ENCODE measurements around the gene C19orf18.
"Not testable (repeated sequence)": the region's sequence is repeated elsewhere in the genome, so short reads cannot be mapped to it uniquely, and the experiment has no call there.

Gene C19orf18

GRCh38 chr19:57974434-57974833 lies at the start of gene C19orf18:
C19orf18 (minus strand) TSS chr19:57974534; CDS start chr19:57974432, 102 bp downstream.
- no peak for DNase-seq

DNA sequence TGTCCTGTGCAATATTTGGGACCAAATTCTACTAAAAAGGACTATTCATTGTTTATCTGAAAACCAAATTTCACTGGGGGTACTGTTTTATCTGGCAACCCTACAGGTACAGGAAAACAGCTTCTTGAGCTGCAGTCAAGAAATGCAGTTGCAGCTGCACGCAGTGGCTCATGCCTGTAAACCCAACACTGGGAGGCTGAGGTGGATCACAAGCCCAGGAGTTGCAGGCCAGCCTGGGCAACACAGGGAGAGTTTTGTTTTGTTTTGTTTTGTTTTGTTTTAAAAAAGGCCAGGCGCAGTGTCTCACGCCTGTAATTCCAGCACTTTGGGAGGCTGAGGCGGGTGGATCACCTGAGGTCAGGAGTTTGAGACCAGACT lies 47.9 kb upstream of the C19orf18 start:
- no peak for DNase-seq

GRCh38 chr19:58021541-58022282 lies 47.4 kb upstream of the C19orf18 start:
- peak; percentile 31 for DNase-seq

- DNase-seq: no peak
These were observed 45.8 kb upstream of the C19orf18 start for GRCh38 chr19:58020129-58020528.

- no peak for DNase-seq
These were observed 39.8 kb upstream of the C19orf18 start for GRCh38 chr19:58014141-58014540.

GRCh38 chr19:58010507-58010906 lies 36.2 kb upstream of the C19orf18 start:
- DNase-seq: no peak

GRCh38 chr19:58009666-58010301 lies 35.5 kb upstream of the C19orf18 start:
- DNase-seq: peak; percentile 89

- DNase-seq: no peak
These were observed 34.9 kb upstream of the C19orf18 start for GRCh38 chr19:58009301-58009665.

DNA sequence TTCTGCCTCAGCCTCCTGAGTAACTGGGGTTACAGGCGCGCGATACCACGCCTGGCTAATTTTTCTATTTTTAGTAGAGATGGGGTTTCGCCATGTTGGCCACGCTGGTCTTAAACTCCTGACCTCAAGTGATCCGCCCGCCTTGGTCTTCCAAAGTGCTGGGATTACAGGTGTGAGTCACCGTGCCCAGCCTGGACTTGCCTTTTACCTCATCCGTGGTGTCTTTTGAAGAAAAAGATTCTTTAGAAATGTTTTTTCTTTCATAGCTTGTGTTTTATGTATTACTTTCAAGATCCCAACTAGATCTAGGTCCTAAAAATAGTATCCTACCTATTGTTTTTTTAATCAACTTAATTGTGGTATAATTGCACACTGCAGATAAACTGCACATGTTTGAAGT lies 34.5 kb upstream of the C19orf18 start:
- DNase-seq: not testable (repeated sequence)

DNA sequence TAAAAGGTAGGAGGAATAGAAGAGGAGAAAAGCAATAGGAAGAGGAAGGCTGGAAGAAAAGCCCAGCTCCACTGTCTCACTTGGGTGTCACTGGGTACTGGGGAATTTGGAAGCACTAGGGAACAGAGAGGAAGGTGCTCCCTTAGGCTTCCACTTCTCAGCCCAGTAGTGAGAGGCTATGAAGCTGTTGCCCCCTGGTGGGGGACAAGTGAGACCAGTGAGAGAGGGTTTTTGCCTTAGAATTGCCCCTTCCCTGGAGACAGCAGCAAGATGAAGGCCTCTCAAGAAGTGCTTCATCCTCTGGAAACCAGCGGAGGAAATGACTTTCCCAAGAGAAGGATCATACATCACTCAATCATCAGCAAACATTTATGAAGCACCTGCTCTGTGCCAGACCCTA lies 33.0 kb upstream of the C19orf18 start:
- DNase-seq: peak; percentile 2

DNA sequence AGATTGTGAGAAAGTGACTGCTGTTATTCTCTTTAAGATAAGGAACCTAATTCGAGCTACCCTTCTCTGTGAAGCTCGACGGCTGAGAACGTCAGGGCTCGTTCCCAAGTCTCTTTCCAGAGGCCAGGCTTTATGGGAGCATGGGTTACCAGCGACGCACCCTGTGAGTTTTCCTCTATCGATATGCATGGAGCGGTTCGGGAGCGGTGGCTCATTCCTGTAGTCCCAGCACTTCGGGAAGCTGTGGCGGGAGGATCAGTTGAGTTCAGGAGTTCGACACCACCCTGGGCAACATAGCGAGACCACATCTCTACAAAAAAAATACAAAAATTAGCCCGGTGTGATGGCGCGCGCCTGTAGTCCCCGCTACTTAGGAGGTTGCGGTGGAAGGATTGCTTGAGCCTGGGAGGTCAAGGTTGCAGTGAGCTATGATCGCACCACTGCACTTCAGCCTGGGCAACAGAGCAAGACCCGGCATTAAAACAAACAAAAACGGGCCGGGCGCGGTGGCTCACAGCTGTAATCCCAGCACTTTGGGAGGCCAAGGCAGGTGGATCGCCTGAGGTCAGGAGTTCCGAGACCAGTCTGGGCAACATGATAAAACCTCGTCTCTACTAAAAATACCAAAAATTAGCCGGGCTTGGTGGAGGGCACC lies 29.0 kb upstream of the C19orf18 start:
- DNase-seq: no peak

DNA sequence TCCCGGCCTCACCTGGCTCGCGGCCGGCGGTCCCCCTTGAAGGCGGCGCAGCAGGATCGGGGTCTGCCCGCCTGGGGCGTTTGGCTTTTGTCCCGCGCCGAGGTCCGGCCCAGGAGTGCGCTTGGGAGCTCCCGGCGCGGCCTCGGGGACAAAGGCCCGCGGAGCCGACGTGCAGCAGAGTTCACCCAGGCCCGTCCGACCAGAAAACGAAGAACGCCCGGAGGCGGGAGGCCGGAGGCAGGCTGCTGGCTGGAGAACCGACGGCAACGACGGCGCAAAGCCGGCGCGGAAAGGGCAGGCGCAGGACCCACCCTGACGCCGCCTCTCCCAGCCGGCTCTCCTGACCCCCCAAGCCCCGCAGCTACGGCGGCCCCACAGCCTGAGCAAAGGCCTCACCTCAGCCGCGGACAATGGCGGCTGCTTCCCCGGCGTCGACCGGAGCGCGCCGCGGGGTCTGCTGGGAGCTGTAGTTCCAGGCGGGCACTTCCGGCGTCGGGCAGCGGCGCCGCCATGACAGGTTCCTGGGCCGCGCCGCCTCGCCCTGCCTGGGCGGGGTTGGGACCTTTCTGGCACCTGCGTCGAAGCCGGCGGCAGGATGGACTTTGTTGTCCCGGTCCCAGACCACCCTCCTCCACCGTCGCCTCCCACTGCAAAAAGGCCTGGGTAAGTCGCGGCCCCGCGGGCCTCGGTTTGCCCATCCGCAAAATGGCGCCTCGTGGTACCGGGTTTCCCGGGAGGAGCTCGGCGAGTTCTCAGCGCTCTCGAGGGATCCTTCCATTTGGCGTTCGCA lies 28.2 kb upstream of the C19orf18 start, which contains the start of gene ZNF606:
ZNF606 (minus strand) TSS at position 437 of the 790 bp plus-strand sequence. CDS start 1,501 bp downstream, outside the sequence.
- DNase-seq: peak; percentile 79

DNA sequence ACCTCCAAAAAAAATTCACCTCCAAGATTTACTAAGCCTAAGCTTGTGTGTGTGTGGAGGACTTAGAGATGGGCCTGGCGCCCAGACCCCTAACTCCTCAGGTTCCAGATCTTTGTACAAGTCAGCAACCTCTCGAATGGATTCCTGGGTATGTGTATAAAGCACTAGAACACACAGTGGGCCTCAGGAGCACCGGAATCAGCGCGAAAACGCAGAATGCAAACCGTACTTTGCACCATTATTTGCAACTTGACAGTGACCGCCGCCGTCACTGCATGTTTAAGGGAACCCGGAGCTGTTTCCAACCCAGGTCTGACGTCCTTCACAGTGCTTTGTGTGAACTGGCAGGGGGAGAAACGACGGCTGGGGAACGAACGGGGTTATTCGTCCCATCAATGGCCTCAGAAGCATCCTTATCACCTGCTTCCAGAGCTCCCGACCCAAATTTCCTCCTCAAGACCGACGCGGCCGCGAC lies 27.6 kb upstream of the C19orf18 start:
- DNase-seq: peak; percentile 9

DNA sequence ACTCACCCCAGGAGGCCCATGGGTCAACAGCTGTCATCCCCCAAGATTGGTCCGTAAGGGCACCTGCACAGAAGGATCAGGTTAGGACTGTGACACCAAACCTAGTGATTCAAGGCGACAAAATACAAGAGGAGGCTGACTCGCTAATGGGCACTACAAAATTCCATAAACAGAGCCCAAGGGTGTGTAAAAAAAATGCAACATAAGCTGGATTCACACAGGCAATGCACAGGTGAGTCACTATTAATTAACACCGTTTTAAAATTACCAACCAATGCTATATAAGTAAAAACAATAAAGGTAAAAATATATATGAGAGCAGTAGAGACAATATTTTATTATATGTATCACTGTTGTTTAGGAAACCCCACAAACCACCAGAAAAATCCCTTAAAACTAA lies 26.3 kb upstream of the C19orf18 start:
- no peak for DNase-seq

- no peak for DNase-seq
These were observed 18.5 kb upstream of the C19orf18 start for GRCh38 chr19:57992841-57993240.

DNA sequence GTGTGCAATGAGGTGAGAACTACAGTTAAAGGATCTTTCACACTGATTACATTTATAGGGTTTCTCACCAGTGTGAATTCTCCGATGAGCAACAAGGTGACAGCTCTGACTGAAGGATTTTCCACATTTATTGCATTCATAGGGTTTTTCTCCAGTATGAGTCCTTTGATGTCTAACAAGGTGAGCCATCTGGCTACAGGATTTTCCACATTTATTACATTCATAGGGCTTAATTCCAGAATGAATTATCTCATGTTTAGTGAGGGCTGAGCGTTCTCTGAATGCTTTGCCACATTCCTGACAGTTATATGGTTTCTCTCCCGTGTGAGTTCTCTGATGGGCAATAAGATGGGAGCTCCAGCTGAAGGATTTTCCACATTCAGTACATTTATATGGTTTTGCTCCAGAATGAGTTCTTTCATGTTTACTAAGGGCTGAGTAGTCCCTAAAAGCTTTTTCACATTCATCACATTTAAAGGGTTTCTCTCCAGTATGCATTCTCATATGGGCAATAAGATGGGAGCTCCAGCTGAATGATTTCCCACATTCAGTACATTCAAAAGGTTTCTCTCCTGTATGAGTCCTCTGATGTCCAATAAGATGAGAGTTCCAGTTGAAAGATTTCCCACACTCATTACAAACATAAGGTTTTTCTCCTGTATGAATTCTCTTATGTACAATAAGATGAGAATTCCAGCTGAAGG lies 4.4 kb upstream of the C19orf18 start:
- DNase-seq: no peak

DNA sequence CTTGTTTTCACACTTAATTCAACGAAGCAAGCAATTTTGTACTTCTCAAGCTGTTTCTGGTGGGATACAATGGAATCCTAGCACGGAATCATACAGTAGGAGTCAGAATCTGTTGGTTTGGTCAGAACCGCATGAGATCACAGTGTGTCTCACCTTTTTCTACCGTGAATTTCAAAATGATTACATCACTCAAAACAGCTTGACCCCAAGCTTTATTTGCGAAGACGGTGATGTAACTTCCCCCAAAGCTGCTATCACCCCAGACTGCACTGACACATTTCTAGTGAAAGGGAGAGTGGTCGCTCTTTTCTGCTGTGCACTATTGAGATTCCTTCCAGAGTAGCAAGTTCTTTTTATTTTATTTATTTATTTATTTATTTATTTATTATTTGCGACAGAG lies 9.6 kb downstream of the C19orf18 start:
- DNase-seq: no peak

GRCh38 chr19:57961785-57962184 lies 12.5 kb downstream of the C19orf18 start:
- DNase-seq: no peak

DNA sequence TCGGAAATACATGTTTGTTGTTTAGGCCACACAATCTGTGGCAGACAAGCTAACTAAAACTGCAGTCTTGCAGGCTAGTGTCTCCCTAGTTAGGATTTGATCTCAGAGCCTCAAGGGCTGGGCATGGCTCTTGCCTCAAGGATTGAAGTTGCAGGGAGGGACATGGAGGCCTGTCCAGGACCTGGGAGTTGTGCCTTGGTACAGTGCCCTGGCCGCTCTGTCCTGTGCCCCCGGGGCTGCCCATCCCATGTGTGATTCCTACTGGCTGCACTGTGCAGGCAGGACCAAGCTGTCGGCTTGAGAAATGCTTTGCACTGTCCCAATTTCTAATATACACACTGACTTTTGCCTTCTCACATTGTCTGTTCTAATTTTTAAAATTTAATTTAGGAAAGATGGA lies 19.3 kb downstream of the C19orf18 start:
- no peak for DNase-seq

DNA sequence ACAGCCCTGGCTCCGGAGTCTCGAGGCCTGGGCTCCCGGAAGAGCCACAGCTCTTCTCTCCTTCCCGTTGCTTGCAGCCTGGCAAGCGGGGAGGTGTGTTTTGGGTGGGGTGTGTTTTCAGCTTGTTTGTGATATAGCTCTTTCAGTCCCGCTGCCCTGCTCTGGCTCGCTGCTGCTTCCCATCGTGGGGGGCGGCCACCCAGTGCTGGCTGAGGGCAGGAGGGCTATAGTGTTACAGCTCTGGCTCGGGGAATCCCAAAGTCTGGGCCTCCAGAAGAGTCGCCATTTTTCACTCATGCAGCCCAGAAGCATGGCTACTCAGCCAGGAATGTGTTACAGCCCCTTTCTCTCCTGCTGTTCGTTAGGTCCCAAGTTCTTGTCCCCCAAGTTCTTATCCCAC lies 24.6 kb downstream of the C19orf18 start:
- no peak for DNase-seq

DNA sequence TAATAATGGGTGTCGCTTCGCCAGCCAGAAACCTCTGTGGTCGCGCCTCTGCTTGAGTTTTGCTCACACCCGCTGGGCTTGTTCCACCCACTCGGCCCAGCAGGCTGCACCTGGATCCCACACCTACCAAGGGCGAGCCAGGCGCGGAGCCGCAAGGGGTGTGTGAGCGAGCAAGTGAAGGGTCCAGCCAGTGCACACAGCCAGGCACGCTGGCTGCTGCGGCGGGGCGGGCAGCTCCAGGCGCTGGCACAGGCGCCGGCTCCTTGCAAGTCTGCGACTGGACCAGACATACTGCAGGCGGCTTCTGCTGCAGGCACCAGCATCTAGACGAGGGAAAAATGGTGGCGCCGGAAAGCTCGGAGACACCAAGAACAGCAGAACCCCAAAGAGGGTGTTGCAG lies 25.0 kb downstream of the C19orf18 start:
- no peak for DNase-seq

GRCh38 chr19:57947419-57948134 lies 26.8 kb downstream of the C19orf18 start, which contains the start of gene ZNF256:
ZNF256 (minus strand) TSS chr19:57947706; CDS start chr19:57947474, 232 bp downstream.
- DNase-seq: peak; percentile 95
